K562 (cell line): ENCODE data around the gene ATP5ME. TPM values are rescaled to one million over a fixed set of nuclear protein-coding genes. Genes with fewer than 3 reads are reported as not detected.
A peak's percentile ranks its signal among the peaks of the same experiment; 100 is the strongest.

Source experiments
- ETV5 ChIP-seq: sonication (generic); formaldehyde crosslinking; IDR thresholded peaks from 2 replicates; pipeline ENCODE4 v1.4.0; 2020; ENCODE audit warnings: low read depth, mild to moderate bottlenecking, missing genetic modification reagents
- MYBL2 ChIP-seq, 2 experiments: fragments of 450-650 bp in 1 of 2; sonication (generic) in 1 of 2; formaldehyde crosslinking in 1 of 2; IDR thresholded peaks; 2 replicates each; pipeline versions ENCODE4 v1.6.1 to v1.8.1; 2017 to 2022; ENCODE audit warnings: borderline replicate concordance in 1 of 2, inconsistent platforms in 1 of 2, low read depth in 1 of 2, mild to moderate bottlenecking in 1 of 2, missing genetic modification reagents in 1 of 2, moderate library complexity in 1 of 2
- NFE2 ChIP-seq: IDR thresholded peaks from 2 replicates; pipeline ENCODE4 v1.6.1; 2014; ENCODE audit warnings: antibody characterized with exemption, low read depth
- ZNF785 ChIP-seq: fragments of 250-450 bp; sonication (Bioruptor Pico); IDR thresholded peaks from 2 replicates; pipeline ENCODE4 v1.4.0; 2020; ENCODE audit warnings: mild to moderate bottlenecking
- polyA plus RNA-seq, 8 experiments: library from polyadenylated mRNA; depleted of rRNA in 4 of 8; stranded (reverse) in 5 of 8; unstranded in 3 of 8; fragments of >200 nt; fragmentation: Nextera tagmentation in 2 of 8; fragmentation: Illumina TruSeq in 1 of 8; extraction: Ambion mirVana in 2 of 8; extraction: Trizol in 1 of 8; gene quantifications; 2 replicates each; pipeline versions ENCODE4 v1.2.1 to v1.2.3, GENCODE V29; 2011 to 2014; ENCODE audit warnings: inconsistent platforms in 1 of 8, missing spikeins in 1 of 8
- total RNA-seq, 7 experiments: library from RNA; depleted of rRNA in 6 of 7; stranded (reverse); fragments of >200 nt in 6 of 7; fragmentation: Illumina TruSeq in 2 of 7; extraction: Trizol in 2 of 7; gene quantifications; 2 replicates each; pipeline versions ENCODE4 v1.2.1 to v1.2.3, GENCODE V29; 2011 to 2021; ENCODE audit warnings: low replicate concordance in 1 of 7
- TF ChIP-seq, protein P1 (sequence below): sonication (generic); formaldehyde crosslinking; IDR thresholded peaks from 2 replicates; pipeline ENCODE4 v1.8.0; 2022; ENCODE audit warnings: mild to moderate bottlenecking, missing genetic modification reagents
- TF ChIP-seq, protein P2 (sequence below): sonication (generic); formaldehyde crosslinking; IDR thresholded peaks from 2 replicates; pipeline ENCODE4 v1.5.0; 2020; ENCODE audit warnings: missing genetic modification reagents
- TF ChIP-seq, protein P3 (sequence below): fragments of 150-350 bp; IDR thresholded peaks from 2 replicates; pipeline ENCODE4 v1.6.1; 2014; ENCODE audit warnings: low read depth, mild to moderate bottlenecking, low read length, borderline replicate concordance
- TF ChIP-seq, protein P4 (sequence below): fragments of 450-650 bp; IDR thresholded peaks from 2 replicates; pipeline ENCODE4 v1.6.1; 2017; ENCODE audit warnings: antibody characterized with exemption
- TF ChIP-seq, protein P5 (sequence below): fragments of 450-650 bp; IDR thresholded peaks from 2 replicates; pipeline ENCODE4 v1.6.1; 2016
- TF ChIP-seq, protein P6 (sequence below), 2 experiments: fragments of 450-650 bp; conservative IDR thresholded peaks; 2 replicates each; pipeline ENCODE4 v1.6.1; 2017; ENCODE audit warnings: mild to moderate bottlenecking in 2 of 2, moderate library complexity in 2 of 2

Gene ATP5ME
- total and polyA plus RNA-seq, 9 of the 15 experiments (the other 6 are each of a cell fraction or from before 2014, with no cell fraction given): 509 to 2,480 (median 887) TPM

DNA sequence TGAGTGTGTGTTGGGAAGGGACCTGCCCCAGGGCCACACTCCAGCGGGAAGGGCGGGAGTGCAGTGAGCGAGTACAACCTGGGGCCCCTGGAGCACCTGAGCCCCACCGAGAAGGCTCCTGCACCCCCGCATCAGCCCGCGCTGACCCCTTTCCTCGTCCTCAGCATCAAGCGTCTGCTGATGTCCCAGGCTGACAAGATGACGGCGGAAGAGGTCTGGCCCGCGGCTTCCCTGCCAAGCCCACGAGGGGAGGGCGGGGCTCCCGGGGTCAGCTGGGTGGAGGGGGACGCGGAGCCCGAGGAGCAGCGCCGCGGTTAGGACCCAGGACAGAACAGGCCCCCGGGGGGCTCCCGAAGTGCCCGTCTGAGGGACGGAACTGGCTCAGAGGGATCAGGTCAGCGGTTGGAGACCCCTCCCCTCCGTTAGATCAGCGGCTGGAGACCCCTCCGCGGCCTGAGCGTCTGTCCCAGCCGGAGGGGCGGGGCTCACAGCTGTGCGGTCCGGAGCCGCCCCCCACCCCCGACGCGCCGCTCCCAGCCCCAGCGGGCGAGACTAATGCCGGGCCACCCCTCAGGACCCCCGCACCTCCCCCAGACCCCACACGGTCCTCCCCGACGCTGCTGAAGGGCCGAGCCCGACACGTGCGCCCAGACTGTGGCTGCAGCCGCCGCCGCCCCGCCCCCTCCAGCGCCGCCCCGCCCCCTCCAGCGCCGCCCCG is 7.0 kb upstream of the ATP5ME start (continued):
- TF ChIP-seq MYBL2 (IDR thresholded peaks at IDR 0.05; ENCODE audit: low read depth) (no peak), MYBL2 (CRISPR knock-in tag; IDR thresholded peaks at IDR 0.05; ENCODE audit: borderline replicate concordance) (no peak), ETV5 (CRISPR knock-in tag) (0 out of 2 replicates have a peak, but pooled peaks have one; percentile 31), ZNF785 (CRISPR knock-in tag) (no peak), NFE2 (no peak)
- TF ChIP-seq, protein P1, sequence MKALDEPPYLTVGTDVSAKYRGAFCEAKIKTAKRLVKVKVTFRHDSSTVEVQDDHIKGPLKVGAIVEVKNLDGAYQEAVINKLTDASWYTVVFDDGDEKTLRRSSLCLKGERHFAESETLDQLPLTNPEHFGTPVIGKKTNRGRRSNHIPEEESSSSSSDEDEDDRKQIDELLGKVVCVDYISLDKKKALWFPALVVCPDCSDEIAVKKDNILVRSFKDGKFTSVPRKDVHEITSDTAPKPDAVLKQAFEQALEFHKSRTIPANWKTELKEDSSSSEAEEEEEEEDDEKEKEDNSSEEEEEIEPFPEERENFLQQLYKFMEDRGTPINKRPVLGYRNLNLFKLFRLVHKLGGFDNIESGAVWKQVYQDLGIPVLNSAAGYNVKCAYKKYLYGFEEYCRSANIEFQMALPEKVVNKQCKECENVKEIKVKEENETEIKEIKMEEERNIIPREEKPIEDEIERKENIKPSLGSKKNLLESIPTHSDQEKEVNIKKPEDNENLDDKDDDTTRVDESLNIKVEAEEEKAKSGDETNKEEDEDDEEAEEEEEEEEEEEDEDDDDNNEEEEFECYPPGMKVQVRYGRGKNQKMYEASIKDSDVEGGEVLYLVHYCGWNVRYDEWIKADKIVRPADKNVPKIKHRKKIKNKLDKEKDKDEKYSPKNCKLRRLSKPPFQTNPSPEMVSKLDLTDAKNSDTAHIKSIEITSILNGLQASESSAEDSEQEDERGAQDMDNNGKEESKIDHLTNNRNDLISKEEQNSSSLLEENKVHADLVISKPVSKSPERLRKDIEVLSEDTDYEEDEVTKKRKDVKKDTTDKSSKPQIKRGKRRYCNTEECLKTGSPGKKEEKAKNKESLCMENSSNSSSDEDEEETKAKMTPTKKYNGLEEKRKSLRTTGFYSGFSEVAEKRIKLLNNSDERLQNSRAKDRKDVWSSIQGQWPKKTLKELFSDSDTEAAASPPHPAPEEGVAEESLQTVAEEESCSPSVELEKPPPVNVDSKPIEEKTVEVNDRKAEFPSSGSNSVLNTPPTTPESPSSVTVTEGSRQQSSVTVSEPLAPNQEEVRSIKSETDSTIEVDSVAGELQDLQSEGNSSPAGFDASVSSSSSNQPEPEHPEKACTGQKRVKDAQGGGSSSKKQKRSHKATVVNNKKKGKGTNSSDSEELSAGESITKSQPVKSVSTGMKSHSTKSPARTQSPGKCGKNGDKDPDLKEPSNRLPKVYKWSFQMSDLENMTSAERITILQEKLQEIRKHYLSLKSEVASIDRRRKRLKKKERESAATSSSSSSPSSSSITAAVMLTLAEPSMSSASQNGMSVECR (CRISPR knock-in tag): peak; percentile 61; the same call in 1 of the 2 replicates
- TF ChIP-seq, protein P2, sequence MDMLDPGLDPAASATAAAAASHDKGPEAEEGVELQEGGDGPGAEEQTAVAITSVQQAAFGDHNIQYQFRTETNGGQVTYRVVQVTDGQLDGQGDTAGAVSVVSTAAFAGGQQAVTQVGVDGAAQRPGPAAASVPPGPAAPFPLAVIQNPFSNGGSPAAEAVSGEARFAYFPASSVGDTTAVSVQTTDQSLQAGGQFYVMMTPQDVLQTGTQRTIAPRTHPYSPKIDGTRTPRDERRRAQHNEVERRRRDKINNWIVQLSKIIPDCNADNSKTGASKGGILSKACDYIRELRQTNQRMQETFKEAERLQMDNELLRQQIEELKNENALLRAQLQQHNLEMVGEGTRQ (CRISPR knock-in tag): peak; percentile 27; the same call in 1 of the 2 replicates
- TF ChIP-seq, protein P3, sequence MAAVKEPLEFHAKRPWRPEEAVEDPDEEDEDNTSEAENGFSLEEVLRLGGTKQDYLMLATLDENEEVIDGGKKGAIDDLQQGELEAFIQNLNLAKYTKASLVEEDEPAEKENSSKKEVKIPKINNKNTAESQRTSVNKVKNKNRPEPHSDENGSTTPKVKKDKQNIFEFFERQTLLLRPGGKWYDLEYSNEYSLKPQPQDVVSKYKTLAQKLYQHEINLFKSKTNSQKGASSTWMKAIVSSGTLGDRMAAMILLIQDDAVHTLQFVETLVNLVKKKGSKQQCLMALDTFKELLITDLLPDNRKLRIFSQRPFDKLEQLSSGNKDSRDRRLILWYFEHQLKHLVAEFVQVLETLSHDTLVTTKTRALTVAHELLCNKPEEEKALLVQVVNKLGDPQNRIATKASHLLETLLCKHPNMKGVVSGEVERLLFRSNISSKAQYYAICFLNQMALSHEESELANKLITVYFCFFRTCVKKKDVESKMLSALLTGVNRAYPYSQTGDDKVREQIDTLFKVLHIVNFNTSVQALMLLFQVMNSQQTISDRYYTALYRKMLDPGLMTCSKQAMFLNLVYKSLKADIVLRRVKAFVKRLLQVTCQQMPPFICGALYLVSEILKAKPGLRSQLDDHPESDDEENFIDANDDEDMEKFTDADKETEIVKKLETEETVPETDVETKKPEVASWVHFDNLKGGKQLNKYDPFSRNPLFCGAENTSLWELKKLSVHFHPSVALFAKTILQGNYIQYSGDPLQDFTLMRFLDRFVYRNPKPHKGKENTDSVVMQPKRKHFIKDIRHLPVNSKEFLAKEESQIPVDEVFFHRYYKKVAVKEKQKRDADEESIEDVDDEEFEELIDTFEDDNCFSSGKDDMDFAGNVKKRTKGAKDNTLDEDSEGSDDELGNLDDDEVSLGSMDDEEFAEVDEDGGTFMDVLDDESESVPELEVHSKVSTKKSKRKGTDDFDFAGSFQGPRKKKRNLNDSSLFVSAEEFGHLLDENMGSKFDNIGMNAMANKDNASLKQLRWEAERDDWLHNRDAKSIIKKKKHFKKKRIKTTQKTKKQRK: no peak
- TF ChIP-seq, protein P4, sequence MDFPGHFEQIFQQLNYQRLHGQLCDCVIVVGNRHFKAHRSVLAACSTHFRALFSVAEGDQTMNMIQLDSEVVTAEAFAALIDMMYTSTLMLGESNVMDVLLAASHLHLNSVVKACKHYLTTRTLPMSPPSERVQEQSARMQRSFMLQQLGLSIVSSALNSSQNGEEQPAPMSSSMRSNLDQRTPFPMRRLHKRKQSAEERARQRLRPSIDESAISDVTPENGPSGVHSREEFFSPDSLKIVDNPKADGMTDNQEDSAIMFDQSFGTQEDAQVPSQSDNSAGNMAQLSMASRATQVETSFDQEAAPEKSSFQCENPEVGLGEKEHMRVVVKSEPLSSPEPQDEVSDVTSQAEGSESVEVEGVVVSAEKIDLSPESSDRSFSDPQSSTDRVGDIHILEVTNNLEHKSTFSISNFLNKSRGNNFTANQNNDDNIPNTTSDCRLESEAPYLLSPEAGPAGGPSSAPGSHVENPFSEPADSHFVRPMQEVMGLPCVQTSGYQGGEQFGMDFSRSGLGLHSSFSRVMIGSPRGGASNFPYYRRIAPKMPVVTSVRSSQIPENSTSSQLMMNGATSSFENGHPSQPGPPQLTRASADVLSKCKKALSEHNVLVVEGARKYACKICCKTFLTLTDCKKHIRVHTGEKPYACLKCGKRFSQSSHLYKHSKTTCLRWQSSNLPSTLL: no peak
- TF ChIP-seq, protein P5, sequence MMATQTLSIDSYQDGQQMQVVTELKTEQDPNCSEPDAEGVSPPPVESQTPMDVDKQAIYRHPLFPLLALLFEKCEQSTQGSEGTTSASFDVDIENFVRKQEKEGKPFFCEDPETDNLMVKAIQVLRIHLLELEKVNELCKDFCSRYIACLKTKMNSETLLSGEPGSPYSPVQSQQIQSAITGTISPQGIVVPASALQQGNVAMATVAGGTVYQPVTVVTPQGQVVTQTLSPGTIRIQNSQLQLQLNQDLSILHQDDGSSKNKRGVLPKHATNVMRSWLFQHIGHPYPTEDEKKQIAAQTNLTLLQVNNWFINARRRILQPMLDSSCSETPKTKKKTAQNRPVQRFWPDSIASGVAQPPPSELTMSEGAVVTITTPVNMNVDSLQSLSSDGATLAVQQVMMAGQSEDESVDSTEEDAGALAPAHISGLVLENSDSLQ: peak; percentile 63
- TF ChIP-seq, protein P6, sequence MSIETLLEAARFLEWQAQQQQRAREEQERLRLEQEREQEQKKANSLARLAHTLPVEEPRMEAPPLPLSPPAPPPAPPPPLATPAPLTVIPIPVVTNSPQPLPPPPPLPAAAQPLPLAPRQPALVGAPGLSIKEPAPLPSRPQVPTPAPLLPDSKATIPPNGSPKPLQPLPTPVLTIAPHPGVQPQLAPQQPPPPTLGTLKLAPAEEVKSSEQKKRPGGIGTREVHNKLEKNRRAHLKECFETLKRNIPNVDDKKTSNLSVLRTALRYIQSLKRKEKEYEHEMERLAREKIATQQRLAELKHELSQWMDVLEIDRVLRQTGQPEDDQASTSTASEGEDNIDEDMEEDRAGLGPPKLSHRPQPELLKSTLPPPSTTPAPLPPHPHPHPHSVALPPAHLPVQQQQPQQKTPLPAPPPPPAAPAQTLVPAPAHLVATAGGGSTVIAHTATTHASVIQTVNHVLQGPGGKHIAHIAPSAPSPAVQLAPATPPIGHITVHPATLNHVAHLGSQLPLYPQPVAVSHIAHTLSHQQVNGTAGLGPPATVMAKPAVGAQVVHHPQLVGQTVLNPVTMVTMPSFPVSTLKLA (conservative IDR thresholded peaks at IDR 0.05): peak; percentile 83 to 92
